HEK293 (cell line): Measurements from ENCODE around the gene CCM2.

Source experiments
- CTCF ChIA-PET: fragments of 350-600 bp; formaldehyde crosslinking; extraction: SDS; loops from one replicate; lab custom pipeline; 2021; ENCODE audit warnings: antibody characterized with exemption; lab: Yijun Ruan, JAX
- POLR2A ChIA-PET: fragments of 300-600 bp; formaldehyde crosslinking; extraction: SDS; loops from one replicate; lab custom pipeline; 2020; ENCODE audit warnings: antibody characterized with exemption, inconsistent platforms; lab: Yijun Ruan, JAX
- H3K27ac ChIP-seq: fragments of 200-500 bp; sonication (Bioruptor generic); 2 replicates; pipeline ENCODE4 v1.5.1; 2014; ENCODE audit warnings: low read depth, low read length, control low read depth, inconsistent platforms; ENCODE audit errors: extremely low read depth
- H3K36me3 ChIP-seq, 2 experiments: fragments of 200-500 bp in 1 of 2; sonication (Bioruptor generic) in 1 of 2; 1 replicate in 1 of 2; 2 replicates in 1 of 2; pipeline ENCODE4 v1.5.1; 2014 to 2017; ENCODE audit warnings: inconsistent platforms in 2 of 2, low read length in 2 of 2; ENCODE audit not compliant: control insufficient read depth in 2 of 2, insufficient read depth in 1 of 2
- H3K4me1 ChIP-seq: fragments of 200-500 bp; sonication (Bioruptor generic); 2 replicates; pipeline ENCODE4 v1.5.1; 2014; ENCODE audit warnings: mild to moderate bottlenecking, low read length, inconsistent platforms; ENCODE audit not compliant: control insufficient read depth, insufficient read depth
- H3K4me3 ChIP-seq: 2 replicates; pipeline ENCODE4 v1.5.1; 2011; ENCODE audit warnings: low read depth, mild to moderate bottlenecking, control low read depth, low read length, moderate library complexity
- H3K9me3 ChIP-seq: fragments of 200-500 bp; sonication (Bioruptor generic); 2 replicates; pipeline ENCODE4 v1.5.1; 2014; ENCODE audit warnings: low read depth, low read length, inconsistent platforms; ENCODE audit not compliant: control insufficient read depth, insufficient read depth
- PBX3 ChIP-seq: sonication (generic); formaldehyde crosslinking; IDR thresholded peaks from 2 replicates; pipeline ENCODE4 v1.8.1; 2022; ENCODE audit warnings: mild to moderate bottlenecking, moderate library complexity, missing genetic modification reagents
- RBAK ChIP-seq: fragments of 450-650 bp; formaldehyde crosslinking; IDR thresholded peaks from 2 replicates; pipeline ENCODE4 v1.5.1; 2016; ENCODE audit warnings: missing biosample characterization, missing genetic modification characterization
- ZBTB8A ChIP-seq: fragments of 450-650 bp; formaldehyde crosslinking; IDR thresholded peaks from 2 replicates; pipeline ENCODE4 v1.5.1; 2016; ENCODE audit warnings: missing biosample characterization, missing genetic modification characterization
- ZNF121 ChIP-seq: fragments of 450-650 bp; formaldehyde crosslinking; IDR thresholded peaks from 2 replicates; pipeline ENCODE4 v1.5.1; 2016; ENCODE audit warnings: missing biosample characterization, missing genetic modification characterization
- ZNF148 ChIP-seq: fragments of 450-650 bp; formaldehyde crosslinking; IDR thresholded peaks from 2 replicates; pipeline ENCODE4 v1.5.0; 2017; ENCODE audit warnings: missing biosample characterization, missing genetic modification characterization, borderline replicate concordance
- ZNF239 ChIP-seq: fragments of 450-650 bp; formaldehyde crosslinking; IDR thresholded peaks from 2 replicates; pipeline ENCODE4 v1.5.1; 2016; ENCODE audit warnings: missing biosample characterization, missing genetic modification characterization
- ZNF362 ChIP-seq: fragments of 450-650 bp; formaldehyde crosslinking; IDR thresholded peaks from 2 replicates; pipeline ENCODE4 v1.5.1; 2016; ENCODE audit warnings: missing biosample characterization, missing genetic modification characterization
- ZNF416 ChIP-seq: fragments of 450-650 bp; formaldehyde crosslinking; IDR thresholded peaks from 2 replicates; pipeline ENCODE4 v1.5.1; 2016; ENCODE audit warnings: missing biosample characterization, missing genetic modification characterization
- ZNF449 ChIP-seq: fragments of 450-650 bp; formaldehyde crosslinking; IDR thresholded peaks from 2 replicates; pipeline ENCODE4 v1.5.1; 2017; ENCODE audit warnings: missing biosample characterization, mild to moderate bottlenecking, missing genetic modification characterization, moderate library complexity
- ZNF664 ChIP-seq: fragments of 450-650 bp; formaldehyde crosslinking; IDR thresholded peaks from 2 replicates; pipeline ENCODE4 v1.5.1; 2016; ENCODE audit warnings: missing biosample characterization, missing genetic modification characterization
- ZNF692 ChIP-seq: fragments of 450-650 bp; formaldehyde crosslinking; IDR thresholded peaks from 2 replicates; pipeline ENCODE4 v1.5.1; 2016; ENCODE audit warnings: missing biosample characterization, missing genetic modification characterization
- ZNF792 ChIP-seq: fragments of 450-650 bp; formaldehyde crosslinking; IDR thresholded peaks from 2 replicates; pipeline ENCODE4 v1.5.1; 2016; ENCODE audit warnings: missing biosample characterization, missing genetic modification characterization

CCM2 gene

GRCh38 chr7:45117582-45117981 is 117.6 kb downstream of the CCM2 start:
- CTCF ChIA-PET: interaction anchor here (0.6 kb wide), 1 partner anchor 28 kb away, joined by 4 read pairs; no protein-coding TSS in a partner anchor

GRCh38 chr7:45118292-45118691 is 118.3 kb downstream of the CCM2 start:
- Histone ChIP-seq H3K9me3 (no peaks in the 10 kb centered on the region), H3K4me3 (no peak overlapping the region)
- CTCF ChIA-PET: interaction anchor here (1.0 kb wide), 1 partner anchor 17 kb away, joined by 5 read pairs; no protein-coding TSS in a partner anchor
- POLR2A ChIA-PET: no interaction called here
- TF ChIP-seq ZNF664 (tag by site-specific recombination): no peak
- no peak for TF ChIP-seq ZNF792 (tag by site-specific recombination)
- TF ChIP-seq ZBTB8A (tag by site-specific recombination): no peak
- TF ChIP-seq ZNF416 (tag by site-specific recombination): no peak
- TF ChIP-seq ZNF692 (tag by site-specific recombination): no peak
- TF ChIP-seq, all 188 proteins: peak for 0
- no peaks in the 10 kb centered on the region for H3K36me3 ChIP-seq
- no peak overlapping the region for H3K27ac ChIP-seq
- H3K4me1 ChIP-seq: no peaks in the 10 kb centered on the region

More at GRCh38 chr7:45117582-45117981, 117.6 kb downstream of the CCM2 start:
- H3K4me3 ChIP-seq: no peak overlapping the region
- POLR2A ChIA-PET: no interaction called here
- TF ChIP-seq ZNF449: no peak
- TF ChIP-seq, all 188 proteins: peak for 0
- H3K9me3 ChIP-seq: no peaks in the 10 kb centered on the region
- no peaks in the 10 kb centered on the region for H3K36me3 ChIP-seq
- no peak overlapping the region for H3K27ac ChIP-seq
- H3K4me1 ChIP-seq: no peaks in the 10 kb centered on the region

GRCh38 chr7:45118889-45119331 is 118.9 kb downstream of the CCM2 start:
- CTCF ChIA-PET: interaction anchor here (1.0 kb wide), 1 partner anchor 17 kb away, joined by 5 read pairs; no protein-coding TSS in a partner anchor

GRCh38 chr7:45119550-45119949 is 119.5 kb downstream of the CCM2 start:
- H3K9me3 ChIP-seq: no peaks in the 10 kb centered on the region
- H3K4me3 ChIP-seq: no peak overlapping the region
- H3K36me3 ChIP-seq: no peaks in the 10 kb centered on the region
- CTCF ChIA-PET: no interaction called here
- POLR2A ChIA-PET: no interaction called here
- no peaks in the 10 kb centered on the region for H3K4me1 ChIP-seq
- H3K27ac ChIP-seq: no peak overlapping the region
- TF ChIP-seq ZNF362 (tag by site-specific recombination): no peak
- no peak for TF ChIP-seq ZNF121 (tag by site-specific recombination)
- TF ChIP-seq PBX3 (CRISPR knock-in tag): no peak
- TF ChIP-seq ZNF239 (tag by site-specific recombination): no peak
- no peak for TF ChIP-seq RBAK

More at GRCh38 chr7:45118889-45119331, 118.9 kb downstream of the CCM2 start:
- Histone ChIP-seq H3K4me3 (no peak overlapping the region), H3K9me3 (no peaks in the 10 kb centered on the region), H3K4me1 (no peaks in the 10 kb centered on the region), H3K36me3 (no peaks in the 10 kb centered on the region), H3K27ac (no peak overlapping the region)
- POLR2A ChIA-PET: no interaction called here
- TF ChIP-seq ZNF148 (tag by site-specific recombination): no peak
